ENCODE data around the gene GHITM.
"Not testable (repeated sequence)": the region's sequence is repeated elsewhere in the genome, so short reads cannot be mapped to it uniquely, and the experiment has no call there.

GHITM gene

GRCh38 chr10:84118395-84119006, 20.8 kb upstream of the GHITM start:
- DNase-seq (ENCODE audit: low spot score in 2 of 2) (no peak), ATAC-seq (replicated peaks; ENCODE audit: extremely low read depth, poor library complexity, severe bottlenecking) (no peak)
- Mint-ChIP-seq H3K9me3 (no peaks in the 10 kb centered on the region), H3K4me3 (no peak overlapping the region), H3K4me1 (no peaks in the 10 kb centered on the region), H3K36me3 (ENCODE audit: insufficient read depth) (no peaks in the 10 kb centered on the region), H3K27me3 (peaks cover 44% of the 10 kb centered on the region), H3K27ac (ENCODE audit: low read depth) (no peak overlapping the region)

- Mint-ChIP-seq H3K4me1 (no peaks in the 10 kb centered on the region), H3K4me3 (no peak overlapping the region), H3K27me3 (peaks cover 57% of the 10 kb centered on the region), H3K27ac (ENCODE audit: low read depth) (no peak overlapping the region), H3K9me3 (peaks cover 8% of the 10 kb centered on the region), H3K36me3 (ENCODE audit: insufficient read depth) (no peaks in the 10 kb centered on the region)
- no peak for ATAC-seq (replicated peaks; ENCODE audit: extremely low read depth, poor library complexity, severe bottlenecking)
- no peak for DNase-seq (ENCODE audit: low spot score in 2 of 2)
Observed at GRCh38 chr10:84123362-84123761, 15.9 kb upstream of the GHITM start.

GRCh38 chr10:84125910-84126784, 13.2 kb upstream of the GHITM start:
- not testable (repeated sequence) for H3K4me1 Mint-ChIP-seq; H3K4me3 Mint-ChIP-seq; DNase-seq (ENCODE audit: low spot score in 2 of 2); ATAC-seq (replicated peaks; ENCODE audit: extremely low read depth, poor library complexity, severe bottlenecking); H3K9me3 Mint-ChIP-seq; H3K27ac Mint-ChIP-seq (ENCODE audit: low read depth); H3K36me3 Mint-ChIP-seq (ENCODE audit: insufficient read depth)
- peaks cover 58% of the 10 kb centered on the region for H3K27me3 Mint-ChIP-seq

GRCh38 chr10:84126785-84127167, 12.5 kb upstream of the GHITM start:
- ATAC-seq (replicated peaks; ENCODE audit: extremely low read depth, poor library complexity, severe bottlenecking), result no peak
- Mint-ChIP-seq H3K9me3 (peaks cover 8% of the 10 kb centered on the region), H3K27ac (ENCODE audit: low read depth) (no peak overlapping the region), H3K4me1 (no peaks in the 10 kb centered on the region), H3K27me3 (peaks cover 58% of the 10 kb centered on the region), H3K4me3 (no peak overlapping the region), H3K36me3 (ENCODE audit: insufficient read depth) (no peaks in the 10 kb centered on the region)
- no peak for DNase-seq (ENCODE audit: low spot score in 2 of 2)

- H3K27me3 Mint-ChIP-seq, result no peaks in the 10 kb centered on the region
- peaks cover 23% of the 10 kb centered on the region for H3K36me3 Mint-ChIP-seq (ENCODE audit: insufficient read depth)
- H3K27ac Mint-ChIP-seq (ENCODE audit: low read depth), result no peak overlapping the region
- no peak overlapping the region for H3K4me3 Mint-ChIP-seq
- H3K9me3 Mint-ChIP-seq, result no peaks in the 10 kb centered on the region
- ATAC-seq (replicated peaks; ENCODE audit: extremely low read depth, poor library complexity, severe bottlenecking) (no peak), DNase-seq (ENCODE audit: low spot score in 2 of 2) (no peak)
- H3K4me1 Mint-ChIP-seq, result peaks cover 12% of the 10 kb centered on the region
Observed at GRCh38 chr10:84135836-84136235, 3.5 kb upstream of the GHITM start.

GRCh38 chr10:84137811-84138210, 1.5 kb upstream of the GHITM start:
- peaks cover 27% of the 10 kb centered on the region for H3K36me3 Mint-ChIP-seq (ENCODE audit: insufficient read depth)

GRCh38 chr10:84138478-84139125, 707 bp upstream of the GHITM start:
- Mint-ChIP-seq H3K9me3 (no peaks in the 10 kb centered on the region), H3K4me1 (peaks cover 25% of the 10 kb centered on the region), H3K27ac (ENCODE audit: low read depth) (peak overlapping the region; percentile 99), H3K27me3 (no peaks in the 10 kb centered on the region), H3K36me3 (ENCODE audit: insufficient read depth) (peaks cover 34% of the 10 kb centered on the region), H3K4me3 (peak overlapping the region; percentile 95)
- DNase-seq (ENCODE audit: low spot score in 2 of 2), result peak; percentile 21 to 53
- ATAC-seq (replicated peaks; ENCODE audit: extremely low read depth, poor library complexity, severe bottlenecking), result peak; percentile 55

More at GRCh38 chr10:84137811-84138210, 1.5 kb upstream of the GHITM start:
- DNase-seq (ENCODE audit: low spot score in 2 of 2), result no peak
- H3K9me3 Mint-ChIP-seq, result no peaks in the 10 kb centered on the region
- no peak for ATAC-seq (replicated peaks; ENCODE audit: extremely low read depth, poor library complexity, severe bottlenecking)
- H3K4me3 Mint-ChIP-seq, result peak overlapping the region; percentile 95
- no peaks in the 10 kb centered on the region for H3K27me3 Mint-ChIP-seq
- H3K27ac Mint-ChIP-seq (ENCODE audit: low read depth), result peak overlapping the region; percentile 99
- peaks cover 22% of the 10 kb centered on the region for H3K4me1 Mint-ChIP-seq

- H3K4me1 Mint-ChIP-seq, result peaks cover 28% of the 10 kb centered on the region
- H3K27me3 Mint-ChIP-seq, result no peaks in the 10 kb centered on the region
- peak overlapping the region; percentile 99 for H3K27ac Mint-ChIP-seq (ENCODE audit: low read depth)
- H3K36me3 Mint-ChIP-seq (ENCODE audit: insufficient read depth), result peaks cover 47% of the 10 kb centered on the region
- ATAC-seq (replicated peaks; ENCODE audit: extremely low read depth, poor library complexity, severe bottlenecking) (no peak), DNase-seq (ENCODE audit: low spot score in 2 of 2) (no peak)
- peak overlapping the region; percentile 95 for H3K4me3 Mint-ChIP-seq
- H3K9me3 Mint-ChIP-seq, result no peaks in the 10 kb centered on the region
Observed at GRCh38 chr10:84140036-84140379, 699 bp downstream of the GHITM start.

- Mint-ChIP-seq H3K36me3 (ENCODE audit: insufficient read depth) (peaks cover 76% of the 10 kb centered on the region), H3K4me1 (peaks cover 6% of the 10 kb centered on the region), H3K27ac (ENCODE audit: low read depth) (no peak overlapping the region), H3K4me3 (no peak overlapping the region), H3K9me3 (no peaks in the 10 kb centered on the region), H3K27me3 (no peaks in the 10 kb centered on the region)
- no peak for DNase-seq (ENCODE audit: low spot score in 2 of 2)
- ATAC-seq (replicated peaks; ENCODE audit: extremely low read depth, poor library complexity, severe bottlenecking), result no peak
Observed at GRCh38 chr10:84147347-84147746, 8.0 kb downstream of the GHITM start.

GRCh38 chr10:84148006-84148597, 8.8 kb downstream of the GHITM start:
- ATAC-seq (replicated peaks; ENCODE audit: extremely low read depth, poor library complexity, severe bottlenecking), result peak; percentile 56
- H3K27me3 Mint-ChIP-seq; DNase-seq (ENCODE audit: low spot score in 2 of 2); H3K27ac Mint-ChIP-seq (ENCODE audit: low read depth); H3K9me3 Mint-ChIP-seq; H3K4me1 Mint-ChIP-seq; H3K4me3 Mint-ChIP-seq: not testable (repeated sequence)
- peaks cover 77% of the 10 kb centered on the region for H3K36me3 Mint-ChIP-seq (ENCODE audit: insufficient read depth)

GRCh38 chr10:84149854-84150253, 10.5 kb downstream of the GHITM start:
- no peaks in the 10 kb centered on the region for H3K27me3 Mint-ChIP-seq
- peaks cover 73% of the 10 kb centered on the region for H3K36me3 Mint-ChIP-seq (ENCODE audit: insufficient read depth)
- ATAC-seq (replicated peaks; ENCODE audit: extremely low read depth, poor library complexity, severe bottlenecking) (no peak), DNase-seq (ENCODE audit: low spot score in 2 of 2) (no peak)
- no peaks in the 10 kb centered on the region for H3K4me1 Mint-ChIP-seq
- no peak overlapping the region for H3K27ac Mint-ChIP-seq (ENCODE audit: low read depth)
- H3K4me3 Mint-ChIP-seq, result no peak overlapping the region
- no peaks in the 10 kb centered on the region for H3K9me3 Mint-ChIP-seq

GRCh38 chr10:84152769-84153168, 13.5 kb downstream of the GHITM start:
- DNase-seq (ENCODE audit: low spot score in 2 of 2) (no peak), ATAC-seq (replicated peaks; ENCODE audit: extremely low read depth, poor library complexity, severe bottlenecking) (no peak)
- no peaks in the 10 kb centered on the region for H3K9me3 Mint-ChIP-seq
- peaks cover 62% of the 10 kb centered on the region for H3K36me3 Mint-ChIP-seq (ENCODE audit: insufficient read depth)
- H3K27ac Mint-ChIP-seq (ENCODE audit: low read depth), result no peak overlapping the region
- H3K4me3 Mint-ChIP-seq, result no peak overlapping the region
- H3K4me1 Mint-ChIP-seq, result peaks cover 8% of the 10 kb centered on the region
- H3K27me3 Mint-ChIP-seq, result no peaks in the 10 kb centered on the region

All from central memory CD8-positive, alpha-beta T cell (primary cell).